SK-N-MC (cell line): ENCODE measurements around the gene BYSL.

Experiments
- EZH2 ChIP-seq: fragments of 200-600 bp; sonication (generic); IDR thresholded peaks from one replicate; pipeline ENCODE4 v1.6.1; 2017; ENCODE audit warnings: antibody characterized with exemption
- POLR2AphosphoS5 ChIP-seq: IDR thresholded peaks from 2 replicates; pipeline ENCODE4 v1.6.1; 2012; ENCODE audit warnings: mild to moderate bottlenecking, low read depth, low read length, borderline replicate concordance

DNA sequence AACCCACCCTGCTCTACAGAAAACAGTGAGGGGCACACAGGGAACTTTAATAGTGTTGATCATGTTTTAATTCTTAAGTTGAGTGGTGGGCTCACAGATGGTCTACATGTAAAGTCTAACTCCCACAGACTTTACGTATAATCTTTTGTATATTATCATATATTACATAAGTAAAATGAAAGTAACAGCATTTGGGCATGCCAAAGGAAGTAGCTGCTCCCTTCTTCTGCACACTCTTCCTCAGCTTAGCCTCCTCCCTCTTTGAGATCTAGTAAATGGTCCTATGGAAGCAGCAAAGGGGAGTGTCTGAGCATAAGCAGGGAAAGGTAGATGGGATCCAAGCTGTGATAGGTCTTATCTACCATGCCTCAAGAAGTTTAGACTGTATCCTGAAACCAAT is 11.6 kb upstream of the BYSL start:
- TF ChIP-seq EZH2 (no peak), POLR2AphosphoS5 (no peak)
